GM21529 (cell line): ENCODE results near the gene MGAT5.

Experiments
- ATAC-seq: cut with Tn5 transposase; IDR thresholded peaks from one replicate; pipeline ENCODE4 v1.9.1; 2021; ENCODE audit not compliant: unreplicated experiment

MGAT5 gene

DNA sequence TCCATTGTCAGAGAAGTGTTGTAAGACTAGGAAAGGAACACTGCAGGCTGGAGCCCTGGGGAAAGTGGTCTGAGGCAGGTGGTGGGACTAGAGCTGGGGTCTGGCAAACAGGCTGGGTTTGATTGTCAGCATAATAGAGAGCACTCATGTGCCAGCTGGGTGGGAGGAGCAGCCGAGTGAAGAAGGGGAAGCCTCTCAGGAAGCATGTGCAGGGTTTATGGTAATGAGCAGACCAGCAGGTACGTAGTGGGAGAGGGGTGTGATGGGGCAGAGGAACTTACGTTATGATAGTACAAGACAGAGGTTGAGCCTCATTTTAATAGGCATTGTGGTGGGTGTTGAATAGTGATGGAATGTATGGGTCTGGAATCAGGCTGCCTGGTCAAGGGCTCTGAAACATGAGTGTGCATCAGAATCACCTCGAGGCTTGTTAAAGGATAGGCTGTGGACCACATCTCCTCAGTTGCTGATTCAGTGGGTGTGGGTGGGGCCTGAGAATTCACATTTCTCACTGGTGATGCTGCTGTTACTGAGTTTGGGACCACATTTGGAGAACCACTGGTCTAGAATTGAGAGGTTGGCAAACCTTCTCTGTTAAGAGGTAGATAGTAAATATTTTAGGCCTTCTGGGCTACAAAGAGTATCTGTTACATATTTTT, 1.7 kb upstream of the MGAT5 start:
- peak; percentile 18 for ATAC-seq

DNA sequence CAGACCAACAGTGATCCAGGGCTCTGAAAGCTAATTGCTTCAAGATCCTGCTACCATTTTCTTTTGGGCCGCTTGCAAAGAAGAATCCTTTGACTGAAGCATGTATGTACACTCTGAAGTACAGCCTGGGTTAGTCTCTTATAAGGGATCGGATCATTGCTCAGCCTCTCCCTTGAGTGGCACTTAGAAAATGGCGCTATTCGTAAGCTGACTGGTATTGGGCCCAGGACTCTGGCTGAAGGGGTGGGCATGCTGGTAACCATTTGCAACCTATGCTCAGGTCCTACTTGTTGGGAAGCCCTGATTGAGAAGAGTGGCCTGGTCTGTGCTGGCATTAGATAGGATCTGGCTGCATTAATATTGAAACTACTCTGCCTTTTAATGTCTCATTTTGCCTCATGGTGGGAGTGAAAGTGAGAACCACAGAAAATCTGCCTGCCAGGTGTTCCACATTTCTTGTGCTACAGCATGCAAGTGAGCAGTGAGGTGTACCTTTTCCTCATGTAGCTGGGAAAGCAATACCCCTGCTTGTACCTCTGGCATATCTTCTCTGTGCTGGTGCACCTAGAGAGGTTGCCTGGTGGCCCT, 661 bp upstream of the MGAT5 start:
- peak; percentile 56 for ATAC-seq

DNA sequence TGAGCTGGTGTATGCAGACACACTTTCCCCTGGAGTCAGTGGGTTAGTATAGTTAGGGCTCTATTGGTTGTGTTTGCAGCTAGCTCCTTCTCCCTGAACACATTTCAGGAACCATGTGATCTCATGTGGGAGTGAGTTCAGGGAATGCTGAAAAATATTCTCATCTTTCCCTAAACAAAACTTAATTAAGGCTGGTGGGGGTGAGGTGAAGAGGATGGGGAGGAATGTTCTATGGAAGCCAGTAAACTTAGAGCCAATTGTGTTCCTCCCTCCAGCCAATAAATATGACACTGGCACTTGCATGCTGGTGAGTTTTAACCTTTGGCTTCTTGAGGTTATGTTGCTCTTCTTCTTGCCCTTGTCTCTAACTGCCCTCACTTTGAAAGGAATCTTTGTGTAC, 952 bp downstream of the MGAT5 start:
- no peak for ATAC-seq

DNA sequence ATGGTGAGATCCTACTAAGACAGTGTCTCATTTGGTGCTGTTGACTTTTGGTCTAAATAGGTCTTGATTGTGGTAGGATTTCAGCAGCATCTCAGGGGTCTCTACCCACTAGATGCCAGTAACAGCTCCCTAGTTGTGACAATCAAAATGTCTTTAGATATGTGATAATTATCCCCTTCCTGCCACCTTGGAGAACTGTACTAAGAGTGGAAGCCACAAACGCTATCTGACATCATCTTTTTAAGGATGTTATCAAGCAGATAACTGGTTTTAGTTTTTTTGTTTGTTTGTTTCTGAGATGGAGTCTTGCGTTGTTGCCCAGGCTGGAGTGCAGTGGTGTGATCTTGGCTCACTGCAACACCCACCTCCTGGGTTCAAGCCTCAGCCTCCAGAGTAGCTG, 3.1 kb downstream of the MGAT5 start:
- no peak for ATAC-seq

DNA sequence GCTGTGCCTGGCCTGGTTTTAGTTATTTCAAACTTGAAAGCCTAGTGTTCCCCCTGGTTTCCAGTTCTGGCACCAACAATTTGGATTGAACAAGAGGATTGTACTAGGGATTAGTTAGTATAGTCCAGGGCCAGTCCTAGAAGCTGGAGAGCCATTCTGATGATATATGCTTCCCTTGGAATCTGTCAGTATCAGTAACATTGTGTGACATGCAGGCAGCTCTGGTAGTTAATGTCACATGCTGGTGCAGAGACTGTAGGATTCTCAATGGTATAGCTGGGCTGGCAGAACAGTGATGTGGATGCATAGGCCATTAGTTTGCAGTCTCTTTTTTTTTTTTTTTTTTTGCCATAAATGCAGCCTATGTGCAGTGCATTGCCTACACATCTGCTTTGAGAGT, 3.6 kb downstream of the MGAT5 start:
- no peak for ATAC-seq

DNA sequence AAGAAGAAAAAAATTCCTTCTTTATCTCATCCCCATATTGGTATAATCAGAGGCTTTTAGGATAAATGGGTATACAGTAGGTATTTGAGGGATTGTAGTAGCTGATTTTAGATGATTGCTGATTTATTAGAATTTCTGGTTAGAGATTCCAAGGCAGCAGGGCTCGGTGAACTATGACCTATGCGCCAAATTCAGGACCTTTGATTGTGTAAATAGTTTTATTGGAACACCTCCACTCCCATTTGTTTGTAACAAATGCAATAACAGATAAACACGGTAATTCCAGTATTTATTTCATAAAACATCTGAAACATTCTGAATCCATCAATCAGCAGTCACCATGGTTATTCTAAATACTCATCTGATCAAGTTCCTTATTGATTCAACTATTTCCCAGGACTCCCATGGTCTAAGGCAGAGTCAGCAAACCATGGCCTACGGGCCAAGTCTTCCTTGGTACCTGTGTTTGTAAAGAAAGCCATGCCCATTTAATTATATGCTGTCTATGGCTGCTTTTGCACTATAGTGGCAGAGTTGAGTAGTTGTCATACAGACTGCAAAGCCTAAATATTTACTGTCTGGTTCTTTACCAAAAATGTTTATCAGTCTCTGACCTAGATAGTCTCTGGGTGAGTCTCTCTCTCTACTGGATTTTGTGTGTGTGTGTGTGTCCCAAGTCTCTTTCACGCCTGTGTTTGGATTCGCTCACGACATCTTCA, 4.3 kb downstream of the MGAT5 start:
- ATAC-seq: no peak

DNA sequence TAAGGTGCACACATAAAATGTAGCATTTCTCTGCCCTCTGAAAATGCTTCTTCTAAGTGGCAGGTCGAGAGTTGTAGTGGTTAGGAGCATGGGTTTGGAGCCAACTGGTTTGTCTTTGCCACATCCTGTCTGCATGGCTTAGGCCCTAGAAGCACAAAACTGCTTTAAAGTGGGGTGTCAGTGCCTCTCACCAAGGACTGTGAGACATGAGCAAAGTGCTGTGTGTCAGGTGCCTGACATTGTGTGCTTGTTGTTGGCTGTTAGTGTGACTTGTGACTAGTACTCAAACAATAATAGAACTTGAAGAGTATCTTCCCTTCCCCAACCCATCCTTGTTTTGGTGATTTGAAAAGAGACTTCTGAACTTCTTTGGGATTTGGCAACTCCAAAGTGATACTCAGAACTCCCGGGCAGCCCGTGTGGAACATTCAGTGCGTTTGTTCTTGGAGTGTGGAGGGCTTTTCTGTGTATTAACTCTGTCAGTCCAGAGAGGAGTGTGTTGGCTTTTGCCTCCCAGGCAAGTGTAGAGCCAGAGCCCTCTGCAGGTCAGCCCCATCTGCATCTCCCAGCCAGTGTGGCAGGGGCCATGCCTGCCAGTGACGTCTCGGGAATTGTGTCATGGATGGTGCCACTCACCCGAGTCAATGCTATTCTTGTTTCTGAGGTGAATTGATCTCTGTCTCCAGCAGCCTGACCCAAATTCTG, 5.0 kb downstream of the MGAT5 start:
- ATAC-seq: no peak

DNA sequence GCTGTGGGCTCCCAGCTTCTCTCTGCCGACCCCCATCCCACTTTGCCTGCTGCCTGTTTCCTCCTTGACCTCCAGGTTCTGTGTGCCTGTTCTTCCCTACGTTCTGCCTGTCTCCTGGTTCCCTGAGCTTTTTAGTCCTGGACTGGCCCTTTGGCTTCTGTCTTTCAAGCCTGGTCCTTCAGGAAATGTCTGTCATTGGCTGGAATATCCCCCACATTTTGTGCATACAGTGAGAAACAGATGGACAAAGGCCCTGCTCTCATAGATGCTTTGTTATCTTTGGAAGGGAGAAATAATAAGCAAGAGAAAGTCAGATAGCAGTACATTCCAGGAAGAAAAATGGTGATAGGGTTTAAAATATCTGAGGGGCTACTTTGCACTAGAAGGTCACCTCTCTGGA, 5.7 kb downstream of the MGAT5 start:
- no peak for ATAC-seq

DNA sequence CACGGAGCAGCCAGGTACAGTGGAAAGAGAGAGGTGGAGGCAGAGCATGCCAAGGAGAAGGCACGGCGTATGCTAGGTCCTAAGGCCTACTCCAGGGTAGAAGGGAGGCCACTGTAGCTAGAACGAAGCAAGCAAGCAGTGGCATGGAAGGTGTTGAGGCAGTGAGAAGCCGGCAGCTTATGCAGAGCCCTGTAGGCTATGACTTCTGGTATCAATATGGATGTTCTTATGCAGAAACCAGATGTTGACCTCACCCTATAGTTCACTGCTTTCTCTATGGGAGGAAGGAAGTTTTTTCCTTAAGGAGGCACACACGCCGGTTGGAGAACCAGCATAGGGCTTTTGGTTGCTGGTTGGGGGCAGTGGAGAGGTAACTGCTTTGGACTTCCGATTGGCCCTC, 6.1 kb downstream of the MGAT5 start:
- no peak for ATAC-seq

DNA sequence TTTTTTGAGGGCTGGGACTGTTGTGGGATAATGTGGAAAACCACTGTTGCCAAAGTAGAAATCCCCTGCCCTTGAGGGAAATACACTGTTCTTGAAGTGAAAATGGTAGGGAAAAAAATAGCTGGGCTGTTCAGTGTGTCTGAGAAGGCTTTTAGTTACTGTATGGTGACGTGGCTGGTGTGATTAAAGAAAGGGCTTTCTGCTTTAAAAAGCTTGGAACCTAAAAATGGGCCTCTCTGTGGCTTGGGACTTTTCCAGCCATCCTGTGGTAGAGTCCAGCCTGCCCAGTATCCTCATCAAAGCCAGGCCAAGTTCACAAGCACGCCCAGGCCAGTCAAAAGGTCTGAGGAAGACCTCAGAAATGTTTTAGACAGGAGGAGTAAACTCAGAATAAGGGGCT, 6.8 kb downstream of the MGAT5 start:
- no peak for ATAC-seq

DNA sequence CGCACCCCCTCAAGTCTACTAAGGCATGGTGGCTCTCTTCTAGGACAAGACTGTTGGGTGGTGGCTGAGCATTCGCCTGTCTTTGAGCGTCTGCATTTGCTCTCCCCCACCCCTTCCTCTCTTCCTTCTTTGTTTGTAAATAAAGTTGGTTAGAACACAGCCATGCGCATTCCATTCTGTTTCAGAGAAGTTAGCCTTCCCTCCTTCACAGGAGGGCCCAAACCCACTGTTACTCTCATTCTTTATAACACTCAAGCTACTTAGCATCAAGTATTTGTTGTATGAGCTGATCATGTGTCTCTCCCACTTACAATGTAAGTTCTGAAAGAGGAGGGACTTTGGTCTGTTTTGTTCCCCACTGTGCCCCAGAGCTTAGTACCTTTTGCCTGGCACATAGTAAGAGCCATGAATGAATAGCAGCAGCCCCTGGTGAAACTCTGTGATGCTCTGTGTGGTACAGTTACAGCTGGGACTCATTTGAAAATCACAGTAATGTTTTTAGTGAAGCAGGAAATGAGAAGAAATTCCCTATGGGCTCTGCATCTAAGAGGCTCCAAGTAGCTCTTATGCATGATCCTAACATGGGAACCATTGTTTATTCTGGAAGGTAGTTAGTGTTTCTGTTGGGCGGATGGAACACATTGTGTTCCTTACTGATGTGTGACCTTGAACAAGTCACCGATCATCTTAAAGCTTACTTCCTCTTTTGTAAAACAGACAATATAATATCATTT, 7.7 kb downstream of the MGAT5 start:
- ATAC-seq: peak; percentile 62

DNA sequence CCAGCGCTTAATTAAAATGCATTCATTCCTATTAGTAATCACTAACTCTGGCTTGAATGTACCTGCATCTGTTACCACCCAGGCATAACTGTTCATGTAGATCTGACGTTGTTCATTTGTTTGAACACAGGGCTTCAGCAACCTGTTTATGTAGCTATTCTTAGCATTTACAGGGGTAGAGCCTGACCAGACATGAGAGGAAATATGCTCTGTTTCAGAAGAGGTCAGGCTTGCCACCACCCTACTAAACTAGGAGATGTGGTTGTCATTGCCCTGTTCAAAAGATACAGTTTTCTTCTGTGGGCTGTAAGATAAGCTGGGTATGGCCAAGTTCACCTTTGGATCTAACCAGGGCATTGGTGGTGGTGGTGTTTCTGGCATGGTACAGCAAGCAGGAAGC, 8.8 kb downstream of the MGAT5 start:
- peak; percentile 57 for ATAC-seq

DNA sequence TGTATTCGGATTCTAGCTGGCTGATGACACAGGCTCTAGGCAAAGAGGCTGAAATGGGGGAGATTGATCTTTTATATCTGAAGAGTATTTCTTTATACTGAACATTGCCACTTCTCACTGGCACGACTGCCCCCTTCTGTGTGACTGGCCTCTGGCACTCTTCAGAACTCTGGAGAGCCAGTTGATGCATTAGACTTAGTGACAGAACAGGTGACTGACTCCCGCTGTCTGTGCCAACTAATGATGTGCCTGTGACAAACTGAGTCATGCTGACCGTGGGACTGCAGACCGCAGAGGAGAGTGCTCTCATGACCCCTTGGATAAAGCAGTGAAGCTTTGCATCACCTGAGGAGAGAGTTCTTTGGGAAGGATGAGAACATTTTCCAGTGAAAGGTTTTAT, 14.4 kb downstream of the MGAT5 start:
- no peak for ATAC-seq

DNA sequence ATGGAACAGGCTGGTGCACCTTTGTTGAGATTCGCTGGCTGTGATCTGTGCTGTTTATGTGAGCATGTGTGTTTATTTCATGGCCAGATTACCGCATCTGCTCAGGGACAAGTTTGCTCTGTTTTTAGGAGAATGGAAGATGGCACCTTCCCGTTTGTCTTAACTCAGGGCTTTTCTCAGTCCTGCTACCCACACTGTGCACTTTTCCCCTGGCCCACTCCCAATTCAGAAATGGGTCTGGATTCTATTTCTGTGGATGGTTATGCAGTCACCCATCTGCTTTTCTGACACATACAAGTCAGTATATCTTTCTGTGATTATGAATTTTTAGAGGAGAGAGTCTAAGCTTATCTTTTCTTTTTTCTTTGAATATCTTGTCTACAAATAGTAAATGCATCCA, 15.4 kb downstream of the MGAT5 start:
- no peak for ATAC-seq

DNA sequence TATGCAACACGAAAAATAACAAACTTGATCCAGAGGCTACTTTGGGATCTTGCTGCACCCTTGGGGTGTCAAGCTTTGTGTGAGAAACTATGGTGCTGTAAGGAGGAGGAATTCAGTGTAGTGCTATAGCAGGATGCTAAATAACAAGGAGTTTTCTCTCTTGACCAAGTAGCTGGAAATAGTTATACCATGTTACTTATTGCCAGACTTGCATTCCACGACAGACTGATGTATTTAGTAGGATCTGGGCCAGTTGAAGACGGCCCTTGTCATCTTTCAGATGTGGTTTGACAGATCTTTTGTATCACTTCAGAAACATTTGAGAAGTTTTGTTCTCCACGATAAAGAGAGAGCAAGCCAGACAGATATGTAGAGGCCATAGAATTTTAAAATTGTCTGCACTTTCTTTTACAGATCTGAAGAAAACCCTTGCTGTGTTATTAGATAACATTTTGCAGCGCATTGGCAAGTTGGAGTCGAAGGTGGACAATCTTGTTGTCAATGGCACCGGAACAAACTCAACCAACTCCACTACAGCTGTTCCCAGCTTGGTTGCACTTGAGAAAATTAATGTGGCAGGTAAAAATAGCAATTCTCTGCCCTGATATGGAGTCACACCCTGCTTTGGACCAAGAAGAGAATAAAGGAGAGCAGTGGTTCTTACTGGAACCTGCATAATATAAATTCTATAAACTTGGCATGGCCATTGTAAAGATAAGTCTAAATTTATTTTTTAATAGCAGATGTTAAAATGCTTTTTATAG, 16.3 kb downstream of the MGAT5 start:
- no peak for ATAC-seq

DNA sequence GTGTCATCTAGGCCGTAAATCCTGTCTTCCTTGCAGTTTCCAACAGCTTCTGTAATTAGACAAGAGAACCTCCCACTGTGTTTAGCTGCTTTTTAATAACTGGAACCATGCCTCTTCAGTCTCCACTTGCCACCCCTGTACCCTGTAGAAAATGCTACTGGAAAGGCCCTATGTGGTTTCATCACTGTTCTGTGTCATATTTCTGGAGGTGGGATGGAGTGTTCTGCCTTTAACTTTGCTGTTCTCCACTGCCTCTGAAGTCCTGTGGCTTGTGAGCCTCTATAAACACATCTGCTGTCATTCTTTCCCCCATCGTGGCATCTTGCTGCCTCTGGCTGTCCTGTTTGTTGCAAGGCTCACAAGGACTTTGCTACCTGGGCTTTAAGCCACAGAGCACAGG, 17.9 kb downstream of the MGAT5 start:
- no peak for ATAC-seq

DNA sequence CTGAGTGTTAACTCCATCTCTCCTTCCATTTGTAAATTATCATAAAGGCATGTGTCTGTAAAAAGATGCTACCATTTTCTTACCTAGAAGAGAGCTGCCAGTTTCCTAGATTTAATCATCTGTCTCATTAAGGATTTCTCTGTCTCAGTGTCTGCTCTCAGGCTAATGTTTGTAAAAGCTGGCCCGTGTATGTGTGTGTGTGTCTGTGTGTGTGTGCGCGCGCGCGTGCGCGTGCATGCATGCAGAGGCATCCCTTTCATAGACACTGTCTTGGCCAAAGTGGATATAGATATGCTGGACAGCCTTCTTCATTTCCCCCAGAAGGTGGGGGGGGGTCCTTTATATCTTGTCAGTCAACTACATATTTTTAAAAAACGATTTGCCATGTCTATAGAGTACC, 18.9 kb downstream of the MGAT5 start:
- no peak for ATAC-seq

DNA sequence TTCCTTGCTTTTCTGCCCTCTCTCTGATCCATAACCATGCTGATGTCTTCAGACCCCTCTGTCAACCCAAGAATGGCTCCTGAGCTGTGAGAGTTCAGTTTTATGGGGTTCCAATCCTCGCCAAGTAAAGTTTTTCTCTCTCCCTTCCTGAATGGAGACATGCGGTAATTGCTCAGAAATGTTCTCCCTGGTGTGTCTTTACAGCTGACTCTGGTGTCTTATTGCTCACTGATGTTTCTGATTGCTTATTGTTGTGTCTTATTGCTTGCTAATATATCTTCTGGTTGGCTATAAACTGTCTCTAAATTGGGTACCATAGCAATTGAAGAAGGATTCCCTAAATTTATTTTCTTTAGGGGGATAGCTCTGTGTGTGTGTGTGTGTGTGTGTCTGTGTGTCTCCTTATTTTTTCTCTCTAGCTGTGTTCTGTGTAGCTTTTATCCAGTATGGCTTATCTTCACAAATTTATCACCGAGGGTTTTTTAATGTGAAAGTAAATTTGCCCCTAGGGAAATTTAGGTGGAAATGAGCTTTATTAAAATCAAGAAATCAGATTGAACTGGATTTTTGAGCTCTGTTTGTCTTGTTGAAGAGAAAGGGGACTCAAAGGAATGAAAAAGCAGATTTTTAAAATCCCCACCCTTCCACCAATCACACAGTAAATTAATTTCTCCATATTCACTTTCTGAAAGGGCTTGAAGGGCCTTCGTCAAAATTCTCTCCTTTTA, 19.5 kb downstream of the MGAT5 start:
- no peak for ATAC-seq

DNA sequence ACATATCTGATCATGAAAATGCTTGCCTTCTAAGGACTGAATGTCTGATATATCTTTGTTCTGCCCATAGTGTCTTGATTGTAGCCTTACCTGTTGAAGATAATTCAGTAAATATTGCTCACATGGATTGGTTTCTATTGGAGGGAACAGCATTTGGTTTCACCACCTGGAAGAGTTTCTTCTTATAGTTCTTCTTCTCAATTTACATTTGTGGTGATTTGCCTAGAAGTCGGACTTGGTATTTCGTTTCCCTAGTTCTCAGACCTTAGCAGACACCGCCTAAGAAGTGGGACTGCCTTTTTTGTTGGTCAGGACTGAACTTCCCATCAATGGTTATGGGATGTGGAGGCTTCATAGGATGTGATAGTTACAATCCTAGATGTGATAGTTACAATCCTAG, 20.2 kb downstream of the MGAT5 start:
- ATAC-seq: no peak
